K562 (cell line): ENCODE results near the gene SMYD2. TPM values are rescaled to one million over a fixed set of nuclear protein-coding genes. Genes with fewer than 3 reads are reported as not detected.
A peak's percentile ranks its signal among the peaks of the same experiment; 100 is the strongest.

ENCODE experiments used
- ATAC-seq: fragments of 200-7000 bp; cut with Tn5 transposase; 3 replicates; pipeline ENCODE4 v1.9.1; 2020; ENCODE audit warnings: moderate library complexity
- BruUV-seq: library from RNA; stranded (reverse); fragments of 400-500 nt; replicated peaks from 2 replicates; lab custom pipeline; 2021; lab: Mats Ljungman, UMichigan
- CTCF ChIA-PET: fragments of 300-600 bp; formaldehyde crosslinking; extraction: SDS; loops from one replicate; lab custom pipeline; 2021; ENCODE audit warnings: low intra/inter-chr PET ratio; lab: Yijun Ruan, JAX
- POLR2A ChIA-PET: fragments of 300-600, 350-650 bp; sonication (Branson Sonifier 250); formaldehyde crosslinking; extraction: SDS; loops from one replicate; lab custom pipeline; 2021; ENCODE audit warnings: antibody characterized with exemption, inconsistent platforms; lab: Yijun Ruan, JAX
- DNase-seq, 4 experiments: peaks; one replicate each; pipeline versions ENCODE4 v3.0.0 to v3.0.0-alpha.2; 2011 to 2018; ENCODE audit warnings: low spot score in 3 of 4, mixed read lengths in 3 of 4; ENCODE audit errors: extremely low read depth in 1 of 4
- FAIRE-seq: peaks from 2 replicates; lab custom pipeline; 2011; peaks lifted over from hg19 to GRCh38; lab: Jason Lieb, UNC
- H2AFZ ChIP-seq: 2 replicates; pipeline ENCODE4 v1.6.0; 2011; ENCODE audit warnings: low read depth, low read length, control low read depth, inconsistent platforms
- H3K27ac ChIP-seq: fragments of 200-600 bp; 3 replicates; pipeline ENCODE4 v1.8.0; 2011; ENCODE audit warnings: low read depth, mild to moderate bottlenecking, control low read depth, inconsistent platforms, low read length, moderate library complexity, mixed read lengths; ENCODE audit errors: extremely low read depth
- H3K27me3 ChIP-seq, 2 experiments: fragments of 300-600 bp in 1 of 2; 2 replicates in 1 of 2; 3 replicates in 1 of 2; pipeline versions ENCODE4 v1.6.0 to v1.8.0; 2011; ENCODE audit warnings: inconsistent platforms in 2 of 2, low read length in 2 of 2, mild to moderate bottlenecking in 1 of 2, mixed read lengths in 1 of 2, moderate library complexity in 1 of 2; ENCODE audit not compliant: control insufficient read depth in 2 of 2, insufficient read depth in 2 of 2
- H3K36me3 ChIP-seq: fragments of 300-600 bp; 3 replicates; pipeline ENCODE4 v1.8.0; 2011; ENCODE audit warnings: mild to moderate bottlenecking, low read length, inconsistent platforms; ENCODE audit not compliant: control insufficient read depth, insufficient read depth
- H3K4me1 ChIP-seq, 2 experiments: fragments of 200-600 bp in 1 of 2; replicated peaks in 1 of 2; 2 replicates in 1 of 2; 3 replicates in 1 of 2; pipeline versions ENCODE4 v1.5.1 to v1.8.0; 2011; ENCODE audit warnings: inconsistent platforms in 2 of 2, low read length in 2 of 2, mild to moderate bottlenecking in 1 of 2, mixed read lengths in 1 of 2, moderate library complexity in 1 of 2; ENCODE audit not compliant: control insufficient read depth in 2 of 2, insufficient read depth in 2 of 2
- H3K4me2 ChIP-seq: 2 replicates; pipeline ENCODE4 v1.6.1; 2011; ENCODE audit warnings: low read length, control low read depth, inconsistent platforms, mixed read lengths; ENCODE audit not compliant: insufficient read depth
- H3K4me3 ChIP-seq: fragments of 200-600 bp; sonication (generic), shearing (Covaris generic); 2 replicates; pipeline ENCODE4 v1.5.1; 2016; ENCODE audit warnings: control low read depth, inconsistent platforms
- H3K79me2 ChIP-seq: fragments of 200-600 bp; 3 replicates; pipeline ENCODE4 v1.8.0; 2011; ENCODE audit warnings: low read length, inconsistent platforms; ENCODE audit not compliant: control insufficient read depth, insufficient read depth
- H3K9ac ChIP-seq, 2 experiments: 2 replicates each; pipeline versions ENCODE4 v1.6.0 to v1.6.1; 2011; ENCODE audit warnings: low read depth in 2 of 2, low read length in 2 of 2, control low read depth in 1 of 2, inconsistent platforms in 1 of 2, mild to moderate bottlenecking in 1 of 2, mixed read lengths in 1 of 2; ENCODE audit not compliant: insufficient read depth in 1 of 2
- H3K9me1 ChIP-seq: one replicate; pipeline ENCODE4 v1.6.0; 2011; ENCODE audit warnings: inconsistent platforms, mild to moderate bottlenecking, low read length, moderate library complexity; ENCODE audit not compliant: control insufficient read depth, insufficient read depth
- H3K9me3 ChIP-seq: replicated peaks from 2 replicates; pipeline ENCODE4 v1.5.1; 2011; ENCODE audit warnings: low read depth, low read length, inconsistent platforms; ENCODE audit not compliant: control insufficient read depth, insufficient read depth
- H4K20me1 ChIP-seq: replicated peaks from 2 replicates; pipeline ENCODE4 v1.6.1; 2011; ENCODE audit warnings: low read length, inconsistent platforms, mixed read lengths; ENCODE audit not compliant: control insufficient read depth, insufficient read depth
- CEBPZ ChIP-seq: fragments of 150-350 bp; IDR thresholded peaks from 2 replicates; pipeline ENCODE4 v1.6.1; 2014; ENCODE audit warnings: low read depth, mild to moderate bottlenecking, low read length, borderline replicate concordance
- DACH1 ChIP-seq: fragments of 450-650 bp; IDR thresholded peaks from 2 replicates; pipeline ENCODE4 v1.6.1; 2018; ENCODE audit not compliant: partially characterized antibody
- HDAC6 ChIP-seq: IDR thresholded peaks from 2 replicates; pipeline ENCODE4 v1.6.1; 2012; ENCODE audit warnings: low read depth, mild to moderate bottlenecking, control low read depth, inconsistent platforms, low read length, moderate library complexity
- RBM15 ChIP-seq: fragments of 200-400 bp; formaldehyde crosslinking; IDR thresholded peaks from 2 replicates; pipeline ENCODE4 v1.6.1; 2018; ENCODE audit warnings: mild to moderate bottlenecking, low read length, moderate library complexity; ENCODE audit not compliant: insufficient read depth
- SMARCE1 ChIP-seq: fragments of 450-650 bp; IDR thresholded peaks from 2 replicates; pipeline ENCODE4 v1.7.1; 2016; ENCODE audit warnings: mild to moderate bottlenecking
- ZBTB7A ChIP-seq: IDR thresholded peaks from 2 replicates; pipeline ENCODE4 v1.6.1; 2011; ENCODE audit warnings: low read depth, mild to moderate bottlenecking, low read length, moderate library complexity, borderline replicate concordance; ENCODE audit not compliant: control insufficient read depth
- ZNF124 ChIP-seq: sonication (generic); formaldehyde crosslinking; IDR thresholded peaks from 2 replicates; pipeline ENCODE4 v1.8.1; 2022; ENCODE audit warnings: missing genetic modification reagents
- ZNF165 ChIP-seq: fragments of 250-450 bp; sonication (Bioruptor Pico); IDR thresholded peaks from 2 replicates; pipeline ENCODE4 v1.4.0; 2020; ENCODE audit warnings: borderline replicate concordance
- WGBS: fragments of 100-300 bp; shearing (Covaris generic); methylation state at CpG from one replicate; pipeline ENCODE4 v1.1.6; 2016; ENCODE audit warnings: low coverage, mixed read lengths; ENCODE audit not compliant: insufficient coverage; ENCODE audit errors: missing lambda C conversion rate; 5-methylcytosine and 5-hydroxymethylcytosine counted together
- in situ Hi-C: fragments of 300-500 bp; cut with MboI; formaldehyde crosslinking; loops from 4 replicates; pipeline ENCODE4 v1.15.0; 2018; ENCODE audit warnings: inconsistent platforms, mixed read lengths
- intact Hi-C: fragments of 100-400 bp; cut with micrococcal nuclease; formaldehyde crosslinking; loops from 2 replicates; pipeline ENCODE4 v1.14.2; 2022
- polyA plus RNA-seq, 8 experiments: library from polyadenylated mRNA; depleted of rRNA in 4 of 8; stranded (reverse) in 5 of 8; unstranded in 3 of 8; fragments of >200 nt; fragmentation: Nextera tagmentation in 2 of 8; fragmentation: Illumina TruSeq in 1 of 8; extraction: Ambion mirVana in 2 of 8; extraction: Trizol in 1 of 8; gene quantifications; 2 replicates each; pipeline versions ENCODE4 v1.2.1 to v1.2.3, GENCODE V29; 2011 to 2014; ENCODE audit warnings: inconsistent platforms in 1 of 8, missing spikeins in 1 of 8
- total RNA-seq, 7 experiments: library from RNA; depleted of rRNA in 6 of 7; stranded (reverse); fragments of >200 nt in 6 of 7; fragmentation: Illumina TruSeq in 2 of 7; extraction: Trizol in 2 of 7; gene quantifications; 2 replicates each; pipeline versions ENCODE4 v1.2.1 to v1.2.3, GENCODE V29; 2011 to 2021; ENCODE audit warnings: low replicate concordance in 1 of 7
- TF ChIP-seq, protein P1 (sequence below): fragments of 250-450 bp; sonication (Bioruptor Pico); IDR thresholded peaks from 2 replicates; pipeline ENCODE4 v1.8.0; 2021; ENCODE audit warnings: borderline replicate concordance, mild to moderate bottlenecking, moderate library complexity; ENCODE audit not compliant: poor library complexity, severe bottlenecking

SMYD2 gene
- total and polyA plus RNA-seq, 9 of the 15 experiments (the other 6 are each of a cell fraction or from before 2014, with no cell fraction given) = 13.8 to 81.3 (median 39.9) TPM

DNA sequence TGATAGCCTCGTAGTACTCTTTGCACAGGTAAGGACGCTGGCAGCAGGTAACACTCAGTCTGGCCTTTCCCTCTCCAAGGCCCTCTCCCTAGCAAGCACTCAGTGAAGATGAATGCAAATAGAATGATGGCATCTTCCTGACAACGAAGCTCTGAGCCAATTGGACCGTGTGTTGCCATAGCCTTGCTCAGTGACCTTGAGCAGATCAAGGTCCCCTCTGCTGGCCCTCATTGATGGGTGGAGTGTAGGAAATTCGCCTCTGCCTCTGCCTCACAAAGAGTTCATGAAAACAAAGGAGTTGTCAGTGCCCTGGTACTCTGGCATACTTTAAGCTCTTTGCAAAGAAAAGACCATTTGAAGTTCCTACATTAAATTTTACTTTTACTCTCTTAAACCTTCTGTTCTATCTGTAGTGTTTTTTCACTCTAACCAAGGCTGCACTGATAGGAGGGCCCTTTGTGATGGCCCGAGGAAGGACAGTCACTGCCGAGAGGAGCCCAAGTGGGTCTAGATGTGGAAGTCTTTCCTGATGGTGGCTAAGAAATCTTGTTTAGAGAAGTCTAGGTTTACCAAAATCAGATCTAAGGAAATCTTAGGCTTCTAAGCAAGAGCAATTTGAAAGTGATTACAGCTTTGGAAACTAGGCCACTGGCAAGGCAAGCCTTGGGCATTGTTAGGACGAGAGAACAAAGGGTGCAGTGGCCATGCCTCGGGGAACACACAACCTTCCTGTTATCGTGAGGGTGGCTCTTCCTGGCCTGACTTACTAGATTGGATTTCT lies 38.2 kb downstream of the SMYD2 start:
- Histone ChIP-seq H3K27ac (no peak overlapping the region), H3K9ac (no peak overlapping the region), H3K4me1 (no peaks in the 10 kb centered on the region), H3K79me2 (no peaks in the 10 kb centered on the region), H3K27me3 (no peaks in the 10 kb centered on the region), H3K9me1 (no peaks in the 10 kb centered on the region), H3K9me3 (no peaks in the 10 kb centered on the region), H3K36me3 (peaks cover 35% of the 10 kb centered on the region; the same call in 2 of the 3 replicates), H3K4me2 (no peak overlapping the region), H2AFZ (no peak overlapping the region), H3K4me3 (no peak overlapping the region), H4K20me1 (no peaks in the 10 kb centered on the region)
- ATAC-seq (no peak), FAIRE-seq (peak; percentile 40), DNase-seq (no peak)
- BruUV-seq = no TSS peak
- TF ChIP-seq ZNF124 (CRISPR knock-in tag) (no peak), RBM15 (no peak), DACH1 (no peak), ZBTB7A (no peak), SMARCE1 (no peak), HDAC6 (no peak), CEBPZ (no peak), ZNF165 (CRISPR knock-in tag) (no peak)
- TF ChIP-seq, protein P1, sequence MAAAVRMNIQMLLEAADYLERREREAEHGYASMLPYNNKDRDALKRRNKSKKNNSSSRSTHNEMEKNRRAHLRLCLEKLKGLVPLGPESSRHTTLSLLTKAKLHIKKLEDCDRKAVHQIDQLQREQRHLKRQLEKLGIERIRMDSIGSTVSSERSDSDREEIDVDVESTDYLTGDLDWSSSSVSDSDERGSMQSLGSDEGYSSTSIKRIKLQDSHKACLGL = no peak
- ChIA-PET POLR2A (interaction anchor here (0.6 to 1.3 kb wide), 3 partner anchors 13 to 145 kb away, joined by 3 read pairs; no protein-coding TSS in a partner anchor), CTCF (no interaction called here)
- 65% methylated on average over 10 of the region's 10 CpGs for WGBS
- intact Hi-C loops (no loop called here), in situ Hi-C loops (no loop called here)
